CD4-positive, CD25-positive, alpha-beta regulatory T cell (primary cell): ENCODE measurements around the gene OR4F6. TPM values are rescaled to one million over a fixed set of nuclear protein-coding genes. Genes with fewer than 3 reads are reported as not detected.

Experiments
- ATAC-seq, 2 donors: fragments of 150-1000 bp; cut with Tn5 transposase; one replicate each; pipeline ENCODE4 v1.10.0; 2021; ENCODE audit warnings: low read depth in 2 of 2, moderate number of reproducible peaks in 2 of 2, moderate library complexity in 1 of 2
- DNase-seq, 3 donors: peaks; one replicate each; pipeline versions ENCODE4 v3.0.0 to v3.0.0-alpha.2; 2012 to 2022; ENCODE audit warnings: mixed read lengths in 1 of 3
- H3K27ac ChIP-seq: one replicate; pipeline ENCODE4 v1.7.0; 2013; ENCODE audit warnings: mild to moderate bottlenecking, low read length; ENCODE audit not compliant: insufficient read depth, poor library complexity, severe bottlenecking
- H3K27me3 ChIP-seq: one replicate; pipeline ENCODE4 v1.7.0; 2013; ENCODE audit warnings: low read length; ENCODE audit not compliant: control insufficient read depth, insufficient read depth
- H3K36me3 ChIP-seq: one replicate; pipeline ENCODE4 v1.7.0; 2013; ENCODE audit warnings: mild to moderate bottlenecking, low read length, moderate library complexity; ENCODE audit not compliant: control insufficient read depth, insufficient read depth
- H3K4me1 ChIP-seq: 2 replicates; pipeline ENCODE4 v1.7.0; 2013; ENCODE audit warnings: mild to moderate bottlenecking, low read length; ENCODE audit not compliant: insufficient read depth, control insufficient read depth, poor library complexity, severe bottlenecking
- H3K4me3 ChIP-seq: one replicate; pipeline ENCODE4 v1.7.0; 2013; ENCODE audit warnings: low read depth, mild to moderate bottlenecking, low read length, moderate library complexity
- H3K9me3 ChIP-seq, 2 experiments: 1 replicate in 1 of 2; 2 replicates in 1 of 2; pipeline ENCODE4 v1.7.0; 2013; ENCODE audit warnings: low read length in 2 of 2, mild to moderate bottlenecking in 1 of 2, moderate library complexity in 1 of 2; ENCODE audit not compliant: control insufficient read depth in 2 of 2
- H3K27ac Mint-ChIP-seq, 3 donors: one replicate each; pipeline ENCODE4 v1.8.0; 2020 to 2022; ENCODE audit warnings: mild to moderate bottlenecking in 3 of 3, mixed read lengths in 3 of 3, moderate library complexity in 2 of 3
- H3K27me3 Mint-ChIP-seq: one replicate; pipeline ENCODE4 v1.8.0; 2022; ENCODE audit warnings: mild to moderate bottlenecking, mixed read lengths
- H3K36me3 Mint-ChIP-seq: one replicate; pipeline ENCODE4 v1.8.0; 2020; ENCODE audit warnings: mixed read lengths
- H3K4me1 Mint-ChIP-seq, 4 donors: one replicate each; pipeline ENCODE4 v1.8.0; 2020 to 2022; ENCODE audit warnings: mixed read lengths in 4 of 4, mild to moderate bottlenecking in 1 of 4
- H3K4me3 Mint-ChIP-seq, 4 donors: one replicate each; pipeline ENCODE4 v1.8.0; 2020 to 2022; ENCODE audit warnings: mild to moderate bottlenecking in 4 of 4, mixed read lengths in 4 of 4, moderate library complexity in 3 of 4
- H3K9me3 Mint-ChIP-seq, 7 donors: one replicate each; pipeline ENCODE4 v1.8.0; 2020 to 2022; ENCODE audit warnings: mixed read lengths in 7 of 7, mild to moderate bottlenecking in 3 of 7, moderate library complexity in 2 of 7
- polyA plus RNA-seq, 4 donors: library from polyadenylated mRNA; unstranded; fragments of 300-500 nt; fragmentation: Illumina TruSeq; gene quantifications; one replicate each; pipeline ENCODE4 v1.2.3, GENCODE V29; 2021
- total RNA-seq: library from RNA; stranded (reverse); gene quantifications from one replicate; pipeline ENCODE4 v1.2.3, GENCODE V29; 2022

OR4F6 gene
- total and polyA plus RNA-seq, 5 donors from 2014 or later, result not detected

- H3K27me3 Mint-ChIP-seq, result no peaks in the 10 kb centered on the region
- ATAC-seq, result no peak
- Histone ChIP-seq H3K4me3 (no peak overlapping the region), H3K36me3 (no peaks in the 10 kb centered on the region), H3K27ac (no peak overlapping the region), H3K27me3 (no peaks in the 10 kb centered on the region), H3K9me3 (no peaks in the 10 kb centered on the region), H3K4me1 (no peaks in the 10 kb centered on the region)
- no peaks in the 10 kb centered on the region for H3K36me3 Mint-ChIP-seq
- H3K27ac Mint-ChIP-seq, result no peak overlapping the region
- no peak for DNase-seq
- no peaks in the 10 kb centered on the region for H3K4me1 Mint-ChIP-seq
- H3K9me3 Mint-ChIP-seq, result peaks cover 0 to 4% (median 2%) of the 10 kb centered on the region in 7 donors
- no peak overlapping the region for H3K4me3 Mint-ChIP-seq
Observed at GRCh38 chr15:101820781-101821180, 17.5 kb downstream of the OR4F6 start.

DNA sequence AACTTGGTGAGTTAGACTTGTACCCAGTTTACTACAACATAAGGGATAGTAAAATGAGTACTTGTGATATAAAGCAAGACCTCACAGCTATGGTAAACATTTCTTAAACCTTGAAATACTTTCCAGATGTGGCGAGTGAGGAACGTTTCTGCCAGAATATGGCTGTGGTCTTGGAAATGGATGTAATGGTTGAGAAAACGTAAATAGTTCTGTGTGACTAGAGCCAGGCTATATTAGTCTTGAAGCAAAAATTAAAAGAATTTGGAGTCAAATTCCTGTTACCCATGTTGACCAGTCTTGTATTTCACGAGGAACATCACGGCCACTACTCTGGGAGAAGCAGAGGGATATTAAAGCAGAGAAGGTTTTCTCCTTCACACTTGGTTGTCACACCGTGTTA is 23.9 kb downstream of the OR4F6 start:
- H3K27me3 Mint-ChIP-seq, result peaks cover 6% of the 10 kb centered on the region

DNA sequence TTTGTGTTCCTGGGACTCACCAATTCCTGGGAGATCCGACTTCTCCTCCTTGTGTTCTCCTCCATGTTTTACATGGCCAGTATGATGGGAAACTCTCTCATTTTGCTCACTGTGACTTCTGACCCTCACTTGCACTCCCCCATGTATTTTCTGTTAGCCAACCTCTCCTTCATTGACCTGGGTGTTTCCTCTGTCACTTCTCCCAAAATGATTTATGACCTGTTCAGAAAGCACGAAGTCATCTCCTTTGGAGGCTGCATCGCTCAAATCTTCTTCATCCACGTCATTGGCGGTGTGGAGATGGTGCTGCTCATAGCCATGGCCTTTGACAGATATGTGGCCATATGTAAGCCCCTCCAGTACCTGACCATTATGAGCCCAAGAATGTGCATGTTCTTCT is 25.5 kb downstream of the OR4F6 start:
- H3K9me3 Mint-ChIP-seq, result peaks cover 0 to 4% (median 1%) of the 10 kb centered on the region in 7 donors
- ATAC-seq (no peak), DNase-seq (no peak)
- no peaks in the 10 kb centered on the region for H3K36me3 Mint-ChIP-seq
- no peaks in the 10 kb centered on the region for H3K4me1 Mint-ChIP-seq
- H3K27me3 Mint-ChIP-seq, result peaks cover 9% of the 10 kb centered on the region
- Histone ChIP-seq H3K4me1 (no peaks in the 10 kb centered on the region), H3K4me3 (no peak overlapping the region), H3K27ac (no peak overlapping the region), H3K9me3 (no peaks in the 10 kb centered on the region), H3K27me3 (no peaks in the 10 kb centered on the region), H3K36me3 (no peaks in the 10 kb centered on the region)
- no peak overlapping the region for H3K27ac Mint-ChIP-seq
- H3K4me3 Mint-ChIP-seq, result no peak overlapping the region

More for the DNA sequence above, 23.9 kb downstream of the OR4F6 start:
- Histone ChIP-seq H3K9me3 (no peaks in the 10 kb centered on the region), H3K36me3 (no peaks in the 10 kb centered on the region), H3K27ac (no peak overlapping the region), H3K27me3 (no peaks in the 10 kb centered on the region), H3K4me1 (no peaks in the 10 kb centered on the region), H3K4me3 (no peak overlapping the region)
- no peak for ATAC-seq
- Mint-ChIP-seq H3K4me1 (no peaks in the 10 kb centered on the region), H3K4me3 (no peak overlapping the region), H3K9me3 (peaks cover 0 to 4% (median 1%) of the 10 kb centered on the region in 7 donors), H3K36me3 (no peaks in the 10 kb centered on the region), H3K27ac (no peak overlapping the region)
- DNase-seq, result no peak

DNA sequence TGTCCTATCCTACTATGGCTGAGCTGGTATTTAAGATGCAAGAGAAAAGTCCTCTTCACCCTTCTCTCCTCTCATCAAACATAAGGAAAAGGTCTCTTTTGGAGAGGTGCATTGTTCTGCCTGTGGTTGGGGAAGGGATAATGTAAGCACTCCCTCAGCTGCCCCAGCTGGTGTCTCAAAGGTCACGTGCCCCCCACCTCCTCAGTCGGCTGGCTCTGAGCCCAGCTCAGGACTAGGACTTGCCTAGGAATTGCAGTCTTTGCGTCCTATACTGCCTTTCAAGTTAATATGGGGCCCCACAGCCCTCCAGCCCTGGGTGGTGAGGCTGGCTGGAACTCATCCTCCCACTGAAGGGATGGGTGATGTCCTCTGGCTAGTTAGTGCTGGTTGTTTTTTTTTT is 38.3 kb downstream of the OR4F6 start:
- Histone ChIP-seq H3K36me3 (no peaks in the 10 kb centered on the region), H3K4me3 (no peak overlapping the region), H3K9me3 (no peaks in the 10 kb centered on the region), H3K4me1 (no peaks in the 10 kb centered on the region), H3K27me3 (peaks cover 7% of the 10 kb centered on the region), H3K27ac (no peak overlapping the region)
- no peak for ATAC-seq
- no peak for DNase-seq
- peaks cover 16% of the 10 kb centered on the region for H3K27me3 Mint-ChIP-seq
- no peak overlapping the region for H3K27ac Mint-ChIP-seq
- no peaks in the 10 kb centered on the region for H3K36me3 Mint-ChIP-seq
- peaks cover 0 to 1% (median 0%) of the 10 kb centered on the region in 7 donors for H3K9me3 Mint-ChIP-seq
- H3K4me1 Mint-ChIP-seq, result no peaks in the 10 kb centered on the region
- no peak overlapping the region for H3K4me3 Mint-ChIP-seq

GRCh38 chr15:101844916-101845315 is 41.6 kb downstream of the OR4F6 start:
- Histone ChIP-seq H3K9me3 (no peaks in the 10 kb centered on the region), H3K27ac (no peak overlapping the region), H3K4me1 (no peaks in the 10 kb centered on the region), H3K4me3 (no peak overlapping the region), H3K36me3 (no peaks in the 10 kb centered on the region), H3K27me3 (peaks cover 7% of the 10 kb centered on the region)
- no peaks in the 10 kb centered on the region for H3K36me3 Mint-ChIP-seq
- H3K27me3 Mint-ChIP-seq, result peaks cover 27% of the 10 kb centered on the region
- H3K9me3 Mint-ChIP-seq, result peaks cover 0 to 1% (median 0%) of the 10 kb centered on the region in 7 donors
- no peaks in the 10 kb centered on the region for H3K4me1 Mint-ChIP-seq
- H3K4me3 Mint-ChIP-seq, result no peak overlapping the region
- no peak overlapping the region for H3K27ac Mint-ChIP-seq
- no peak for DNase-seq
- no peak for ATAC-seq

- Mint-ChIP-seq H3K4me3 (no peak overlapping the region), H3K9me3 (peaks cover 0 to 2% (median 0%) of the 10 kb centered on the region in 7 donors), H3K36me3 (no peaks in the 10 kb centered on the region), H3K27ac (no peak overlapping the region), H3K27me3 (peaks cover 31% of the 10 kb centered on the region), H3K4me1 (no peaks in the 10 kb centered on the region)
- no peak for DNase-seq
- no peak overlapping the region for H3K4me3 ChIP-seq
- ATAC-seq, result no peak
- H3K4me1 ChIP-seq, result no peaks in the 10 kb centered on the region
- peaks cover 3% of the 10 kb centered on the region for H3K27me3 ChIP-seq
- no peaks in the 10 kb centered on the region for H3K36me3 ChIP-seq
- no peaks in the 10 kb centered on the region for H3K9me3 ChIP-seq
- no peak overlapping the region for H3K27ac ChIP-seq
Observed at GRCh38 chr15:101852356-101852755, 49.0 kb downstream of the OR4F6 start.

Other genes with a start within 250 kb of the OR4F6 start
- 85.4 TPM for gene TM2D3, start 151.1 kb upstream of the OR4F6 start, total RNA-seq
- 10 to 100 TPM; 30.9 to 49.5 (median 39.4) TPM for gene TM2D3, start 151.1 kb upstream of the OR4F6 start, polyA plus RNA-seq
- gene TARS3, start 79.0 kb upstream of the OR4F6 start, total RNA-seq, result 15.9 TPM
- 10 to 100 TPM in 1 of 4 donors, 1 to 10 TPM in 3; 6.5 to 10.1 (median 8.1) TPM for gene TARS3, start 79.0 kb upstream of the OR4F6 start, polyA plus RNA-seq
- gene OR4F15, start 8.7 kb downstream of the OR4F6 start, total RNA-seq, result not detected
- not detected for gene OR4F15, start 8.7 kb downstream of the OR4F6 start, polyA plus RNA-seq